ENCODE results near the gene AKR1C4.
"Not testable (repeated sequence)": the region's sequence is repeated elsewhere in the genome, so short reads cannot be mapped to it uniquely, and the experiment has no call there.

GRCh38 chr10:5175581-5175980 lies 21.1 kb upstream of the AKR1C4 start:
- not testable (repeated sequence) for TF ChIP-seq CTCF (IDR thresholded peaks at IDR 0.05 in 8 of 11, conservative IDR thresholded peaks at IDR 0.05 in 3 of 11); POLR2AphosphoS5 (IDR thresholded peaks at IDR 0.05)
